ENCODE data around the gene OR52J3. TPM values are rescaled to one million over a fixed set of nuclear protein-coding genes. Genes with fewer than 3 reads are reported as not detected.

OR52J3 gene
- polyA plus RNA-seq, 1 of the 3 experiments (the other 2 are of a cell fraction), result not detected

DNA sequence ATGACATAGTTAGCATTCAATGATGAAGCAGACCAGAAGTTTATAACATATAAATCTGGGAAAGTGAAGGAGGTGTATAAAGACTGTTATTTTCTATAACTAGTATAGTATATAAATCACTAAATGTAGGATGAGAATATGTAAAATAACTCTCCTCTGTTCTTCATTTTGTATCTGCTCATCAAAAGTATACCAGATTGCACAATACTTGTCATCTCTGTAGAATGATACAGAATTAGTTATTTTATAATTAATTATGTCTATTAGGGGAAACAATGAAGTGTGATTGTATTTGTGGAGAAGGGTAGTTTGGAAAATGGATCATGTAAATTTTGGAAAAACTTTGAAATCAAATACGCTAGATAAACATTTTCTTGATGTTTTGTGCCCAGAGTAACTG is 33.3 kb upstream of the OR52J3 start:
- WGBS (ENCODE audit: low lambda C conversion rate), result 0% methylated on average over 1 of the region's 1 CpG
- no peaks in the 10 kb centered on the region for H3K9me2 ChIP-seq
- CTCF ChIA-PET, result no interaction called here
- no peak overlapping the region for H2AFZ ChIP-seq (ENCODE audit: low read depth)
- TF ChIP-seq EP300 (IDR thresholded peaks at IDR 0.05; ENCODE audit: borderline replicate concordance in 1 of 2, low read depth in 1 of 2, low read length in 1 of 2), result no peak
- no peaks in the 10 kb centered on the region for H3K36me3 ChIP-seq (replicated peaks in 1 of 2; ENCODE audit: control insufficient read depth in 1 of 2, insufficient read depth in 2 of 2, low read length in 1 of 2)
- POLR2A ChIA-PET, result no interaction called here
- H3K27me3 ChIP-seq (ENCODE audit: insufficient read depth), result no peaks in the 10 kb centered on the region
- H3K4me3 ChIP-seq (ENCODE audit: low read depth in 2 of 2, low read length in 1 of 2), result no peak overlapping the region
- no peak overlapping the region for H3K27ac ChIP-seq (ENCODE audit: low read depth in 2 of 2, low read length in 1 of 2)
- H3K4me1 ChIP-seq (ENCODE audit: control insufficient read depth in 1 of 2, insufficient read depth in 2 of 2, low read depth in 1 of 2, low read length in 1 of 2), result no peaks in the 10 kb centered on the region
- H3K79me2 ChIP-seq (ENCODE audit: insufficient read depth), result no peaks in the 10 kb centered on the region
- no peaks in the 10 kb centered on the region for H3F3A ChIP-seq (replicated peaks; ENCODE audit: insufficient read depth)
- H3K9ac ChIP-seq, result no peak overlapping the region
- no peaks in the 10 kb centered on the region for H3K9me3 ChIP-seq
- no peak for DNase-seq
- no peaks in the 10 kb centered on the region for H4K20me1 ChIP-seq (ENCODE audit: insufficient read depth)
- H3K4me2 ChIP-seq, result no peak overlapping the region

DNA sequence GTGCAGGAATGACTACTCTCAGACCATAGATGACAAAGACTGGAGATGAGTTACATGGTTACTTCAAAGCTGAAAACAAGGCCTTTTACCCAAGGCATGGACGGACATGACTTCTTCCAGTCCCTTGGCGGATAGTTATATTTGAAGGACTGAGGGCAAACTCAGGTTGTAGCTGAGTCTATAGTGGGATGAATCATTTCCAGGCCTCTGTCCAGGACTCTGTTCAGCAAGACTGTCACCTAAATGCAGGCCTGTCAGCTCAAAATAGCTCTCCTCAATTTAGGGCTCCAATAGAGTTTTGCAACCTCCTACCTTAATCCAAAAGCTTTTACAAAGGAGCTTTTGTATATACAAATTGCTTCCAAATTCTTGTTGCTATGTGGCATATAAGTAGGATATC is 24.3 kb upstream of the OR52J3 start:
- POLR2A ChIA-PET, result no interaction called here
- CTCF ChIA-PET, result no interaction called here

GRCh38 chr11:5036669-5037068 is 9.7 kb upstream of the OR52J3 start:
- H3K4me1 ChIP-seq (ENCODE audit: control insufficient read depth in 1 of 2, insufficient read depth in 2 of 2, low read depth in 1 of 2, low read length in 1 of 2), result no peaks in the 10 kb centered on the region
- H3K9me3 ChIP-seq, result no peaks in the 10 kb centered on the region
- DNase-seq, result no peak
- POLR2A ChIA-PET, result no interaction called here
- no peaks in the 10 kb centered on the region for H3F3A ChIP-seq (replicated peaks; ENCODE audit: insufficient read depth)
- H3K4me2 ChIP-seq, result no peak overlapping the region
- H3K27me3 ChIP-seq (ENCODE audit: insufficient read depth), result no peaks in the 10 kb centered on the region
- H3K9ac ChIP-seq, result no peak overlapping the region
- H3K9me2 ChIP-seq, result no peaks in the 10 kb centered on the region
- TF ChIP-seq RFX5 (IDR thresholded peaks at IDR 0.05; ENCODE audit: low read length) (no peak), TCF12 (IDR thresholded peaks at IDR 0.05) (no peak), JUND (IDR thresholded peaks at IDR 0.05) (no peak), TAF1 (IDR thresholded peaks at IDR 0.05; ENCODE audit: borderline replicate concordance, low read depth, low read length) (no peak), NFIC (IDR thresholded peaks at IDR 0.05; ENCODE audit: borderline replicate concordance) (no peak), RXRA (IDR thresholded peaks at IDR 0.05; ENCODE audit: borderline replicate concordance, low read depth) (no peak), RCOR1 (IDR thresholded peaks at IDR 0.05; ENCODE audit: low read length) (no peak), FOXM1 (IDR thresholded peaks at IDR 0.05; ENCODE audit: low read depth) (no peak), YY1 (IDR thresholded peaks at IDR 0.05; ENCODE audit: low read depth) (no peak), FOSL2 (IDR thresholded peaks at IDR 0.05; ENCODE audit: borderline replicate concordance, low read depth) (no peak), MEF2A (IDR thresholded peaks at IDR 0.05; ENCODE audit: borderline replicate concordance, low read depth) (no peak), EP300 (IDR thresholded peaks at IDR 0.05; ENCODE audit: borderline replicate concordance in 1 of 2, low read depth in 1 of 2, low read length in 1 of 2) (no peak), MXI1 (IDR thresholded peaks at IDR 0.05; ENCODE audit: low read depth, low read length) (no peak), MAX (IDR thresholded peaks at IDR 0.05; ENCODE audit: low read depth) (no peak), RAD21 (IDR thresholded peaks at IDR 0.05; ENCODE audit: low read length) (no peak), NRF1 (IDR thresholded peaks at IDR 0.05; ENCODE audit: low read depth, low read length) (no peak), EZH2phosphoT487 (IDR thresholded peaks at IDR 0.05; ENCODE audit: borderline replicate concordance, low read depth) (no peak)
- TF ChIP-seq, protein P1, sequence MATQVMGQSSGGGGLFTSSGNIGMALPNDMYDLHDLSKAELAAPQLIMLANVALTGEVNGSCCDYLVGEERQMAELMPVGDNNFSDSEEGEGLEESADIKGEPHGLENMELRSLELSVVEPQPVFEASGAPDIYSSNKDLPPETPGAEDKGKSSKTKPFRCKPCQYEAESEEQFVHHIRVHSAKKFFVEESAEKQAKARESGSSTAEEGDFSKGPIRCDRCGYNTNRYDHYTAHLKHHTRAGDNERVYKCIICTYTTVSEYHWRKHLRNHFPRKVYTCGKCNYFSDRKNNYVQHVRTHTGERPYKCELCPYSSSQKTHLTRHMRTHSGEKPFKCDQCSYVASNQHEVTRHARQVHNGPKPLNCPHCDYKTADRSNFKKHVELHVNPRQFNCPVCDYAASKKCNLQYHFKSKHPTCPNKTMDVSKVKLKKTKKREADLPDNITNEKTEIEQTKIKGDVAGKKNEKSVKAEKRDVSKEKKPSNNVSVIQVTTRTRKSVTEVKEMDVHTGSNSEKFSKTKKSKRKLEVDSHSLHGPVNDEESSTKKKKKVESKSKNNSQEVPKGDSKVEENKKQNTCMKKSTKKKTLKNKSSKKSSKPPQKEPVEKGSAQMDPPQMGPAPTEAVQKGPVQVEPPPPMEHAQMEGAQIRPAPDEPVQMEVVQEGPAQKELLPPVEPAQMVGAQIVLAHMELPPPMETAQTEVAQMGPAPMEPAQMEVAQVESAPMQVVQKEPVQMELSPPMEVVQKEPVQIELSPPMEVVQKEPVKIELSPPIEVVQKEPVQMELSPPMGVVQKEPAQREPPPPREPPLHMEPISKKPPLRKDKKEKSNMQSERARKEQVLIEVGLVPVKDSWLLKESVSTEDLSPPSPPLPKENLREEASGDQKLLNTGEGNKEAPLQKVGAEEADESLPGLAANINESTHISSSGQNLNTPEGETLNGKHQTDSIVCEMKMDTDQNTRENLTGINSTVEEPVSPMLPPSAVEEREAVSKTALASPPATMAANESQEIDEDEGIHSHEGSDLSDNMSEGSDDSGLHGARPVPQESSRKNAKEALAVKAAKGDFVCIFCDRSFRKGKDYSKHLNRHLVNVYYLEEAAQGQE (IDR thresholded peaks at IDR 0.05; ENCODE audit: low read depth, low read length), result no peak
- CTCF ChIA-PET, result no interaction called here
- no peak overlapping the region for H3K4me3 ChIP-seq (ENCODE audit: low read depth in 2 of 2, low read length in 1 of 2)
- H4K20me1 ChIP-seq (ENCODE audit: insufficient read depth), result no peaks in the 10 kb centered on the region
- no peaks in the 10 kb centered on the region for H3K36me3 ChIP-seq (replicated peaks in 1 of 2; ENCODE audit: control insufficient read depth in 1 of 2, insufficient read depth in 2 of 2, low read length in 1 of 2)
- H2AFZ ChIP-seq (ENCODE audit: low read depth), result no peak overlapping the region
- no peaks in the 10 kb centered on the region for H3K79me2 ChIP-seq (ENCODE audit: insufficient read depth)
- 3% methylated on average over 2 of the region's 2 CpGs for WGBS (ENCODE audit: low lambda C conversion rate)
- H3K27ac ChIP-seq (ENCODE audit: low read depth in 2 of 2, low read length in 1 of 2), result no peak overlapping the region

More for the DNA sequence above, 24.3 kb upstream of the OR52J3 start:
- H3K79me2 ChIP-seq (ENCODE audit: insufficient read depth), result no peaks in the 10 kb centered on the region
- H2AFZ ChIP-seq (ENCODE audit: low read depth), result no peak overlapping the region
- H3K9me3 ChIP-seq, result no peaks in the 10 kb centered on the region
- no peak for DNase-seq
- WGBS (ENCODE audit: low lambda C conversion rate), result 0% methylated on average over 2 of the region's 2 CpGs
- no peak overlapping the region for H3K27ac ChIP-seq (ENCODE audit: low read depth in 2 of 2, low read length in 1 of 2)
- no peaks in the 10 kb centered on the region for H4K20me1 ChIP-seq (ENCODE audit: insufficient read depth)
- no peaks in the 10 kb centered on the region for H3K36me3 ChIP-seq (replicated peaks in 1 of 2; ENCODE audit: control insufficient read depth in 1 of 2, insufficient read depth in 2 of 2, low read length in 1 of 2)
- H3K9ac ChIP-seq, result no peak overlapping the region
- no peaks in the 10 kb centered on the region for H3K4me1 ChIP-seq (ENCODE audit: control insufficient read depth in 1 of 2, insufficient read depth in 2 of 2, low read depth in 1 of 2, low read length in 1 of 2)
- no peak overlapping the region for H3K4me3 ChIP-seq (ENCODE audit: low read depth in 2 of 2, low read length in 1 of 2)
- no peaks in the 10 kb centered on the region for H3K27me3 ChIP-seq (ENCODE audit: insufficient read depth)
- no peak for TF ChIP-seq GATA2 (CRISPR knock-in tag; IDR thresholded peaks at IDR 0.05)
- no peaks in the 10 kb centered on the region for H3K9me2 ChIP-seq
- H3K4me2 ChIP-seq, result no peak overlapping the region
- no peaks in the 10 kb centered on the region for H3F3A ChIP-seq (replicated peaks; ENCODE audit: insufficient read depth)

All from SK-N-SH (cell line).